SK-N-SH treated with all-trans-retinoic acid at 6 μM for 48 hours (cell line): ENCODE data around the gene SPRR4.

Source experiments
- ATAC-seq: fragments of 200-7000 bp; cut with Tn5 transposase; 3 replicates; pipeline ENCODE4 v1.9.1; 2020; ENCODE audit warnings: mild to moderate bottlenecking, moderate library complexity
- CSDC2 ChIP-seq: fragments of 250-450 bp; sonication (Bioruptor Pico); IDR thresholded peaks from 2 replicates; pipeline ENCODE4 v1.5.0; 2020; ENCODE audit warnings: mild to moderate bottlenecking, moderate library complexity
- CSRNP3 ChIP-seq: fragments of 250-450 bp; sonication (Bioruptor Pico); IDR thresholded peaks from 2 replicates; pipeline ENCODE4 v1.5.1; 2021; ENCODE audit warnings: mild to moderate bottlenecking, moderate library complexity
- ESRRG ChIP-seq: fragments of 250-450 bp; sonication (Bioruptor Pico); IDR thresholded peaks from 2 replicates; pipeline ENCODE4 v1.6.1; 2021; ENCODE audit warnings: mild to moderate bottlenecking
- GLIS3 ChIP-seq: fragments of 250-450 bp; sonication (Bioruptor Pico); IDR thresholded peaks from 2 replicates; pipeline ENCODE4 v1.5.0; 2020; ENCODE audit warnings: mild to moderate bottlenecking, moderate library complexity
- OSR1 ChIP-seq: fragments of 250-450 bp; sonication (Bioruptor Pico); IDR thresholded peaks from 2 replicates; pipeline ENCODE4 v1.8.0; 2022; ENCODE audit warnings: moderate library complexity, mild to moderate bottlenecking, inconsistent platforms
- PATZ1 ChIP-seq: fragments of 250-450 bp; sonication (Bioruptor Pico); IDR thresholded peaks from 2 replicates; pipeline ENCODE4 v1.8.0; 2020; ENCODE audit warnings: mild to moderate bottlenecking, moderate library complexity, borderline replicate concordance
- POU6F1 ChIP-seq: fragments of 250-450 bp; sonication (Bioruptor Pico); IDR thresholded peaks from 2 replicates; pipeline ENCODE4 v1.8.0; 2021; ENCODE audit warnings: low read depth, mild to moderate bottlenecking, moderate library complexity, borderline replicate concordance
- RARB ChIP-seq: fragments of 250-450 bp; sonication (Bioruptor Pico); IDR thresholded peaks from 2 replicates; pipeline ENCODE4 v1.8.0; 2021; ENCODE audit warnings: mild to moderate bottlenecking, moderate library complexity
- SNAI2 ChIP-seq: fragments of 250-450 bp; sonication (Bioruptor Pico); IDR thresholded peaks from 2 replicates; pipeline ENCODE4 v1.5.0; 2020; ENCODE audit warnings: mild to moderate bottlenecking, moderate library complexity
- TCF4 ChIP-seq: fragments of 250-450 bp; sonication (Bioruptor Pico); IDR thresholded peaks from 2 replicates; pipeline ENCODE4 v1.8.0; 2021; ENCODE audit warnings: mild to moderate bottlenecking, moderate library complexity, borderline replicate concordance
- TOX ChIP-seq: fragments of 250-450 bp; sonication (Bioruptor Pico); IDR thresholded peaks from 2 replicates; pipeline ENCODE4 v1.8.0; 2021; ENCODE audit warnings: mild to moderate bottlenecking, moderate library complexity, borderline replicate concordance
- TSHZ2 ChIP-seq: fragments of 250-450 bp; sonication (Bioruptor Pico); IDR thresholded peaks from 2 replicates; pipeline ENCODE4 v1.5.0; 2020; ENCODE audit warnings: mild to moderate bottlenecking, moderate library complexity
- ZC3H10 ChIP-seq: fragments of 250-450 bp; sonication (Bioruptor Pico); IDR thresholded peaks from 2 replicates; pipeline ENCODE4 v1.5.1; 2021; ENCODE audit warnings: mild to moderate bottlenecking, moderate library complexity
- ZFP3 ChIP-seq: fragments of 250-450 bp; sonication (Bioruptor Pico); IDR thresholded peaks from 2 replicates; pipeline ENCODE4 v1.5.0; 2020; ENCODE audit warnings: mild to moderate bottlenecking, moderate library complexity
- ZFP30 ChIP-seq: fragments of 450-650 bp; formaldehyde crosslinking; IDR thresholded peaks from 2 replicates; pipeline ENCODE4 v1.5.0; 2022; ENCODE audit warnings: mild to moderate bottlenecking, moderate library complexity
- ZNF565 ChIP-seq: fragments of 450-650 bp; formaldehyde crosslinking; conservative IDR thresholded peaks from 2 replicates; pipeline ENCODE4 v1.5.0; 2020; ENCODE audit warnings: low read depth, mild to moderate bottlenecking, moderate library complexity
- ZNF70 ChIP-seq: fragments of 450-650 bp; formaldehyde crosslinking; IDR thresholded peaks from 2 replicates; pipeline ENCODE4 v1.5.0; 2020; ENCODE audit warnings: mild to moderate bottlenecking, moderate library complexity

SPRR4 gene

GRCh38 chr1:152941037-152941711 is 29.3 kb upstream of the SPRR4 start (continued):
- no peak for TF ChIP-seq CSDC2
- no peak for TF ChIP-seq ZC3H10 (CRISPR knock-in tag)

- no peak for ATAC-seq
Measured at GRCh38 chr1:152942161-152942560, 28.3 kb upstream of the SPRR4 start.

GRCh38 chr1:152946248-152946647 is 24.2 kb upstream of the SPRR4 start:
- no peak for TF ChIP-seq ZNF70 (CRISPR knock-in tag)
- no peak for TF ChIP-seq GLIS3 (CRISPR knock-in tag)
- TF ChIP-seq PATZ1 (CRISPR knock-in tag) = no peak
- TF ChIP-seq RARB (CRISPR knock-in tag) = no peak
- no peak for TF ChIP-seq ZFP30 (CRISPR knock-in tag)
- TF ChIP-seq TOX (CRISPR knock-in tag) = no peak
- TF ChIP-seq POU6F1 = no peak
- no peak for TF ChIP-seq OSR1
- no peak for TF ChIP-seq SNAI2 (CRISPR knock-in tag)
- no peak for ATAC-seq

More at GRCh38 chr1:152942161-152942560, 28.3 kb upstream of the SPRR4 start:
- TF ChIP-seq ZNF70 (CRISPR knock-in tag) = no peak
- TF ChIP-seq ZFP30 (CRISPR knock-in tag) = no peak

- no peak for ATAC-seq
- TF ChIP-seq PATZ1 (CRISPR knock-in tag) (no peak), CSDC2 (no peak), ZNF565 (CRISPR knock-in tag) (no peak), RARB (CRISPR knock-in tag) (no peak), ZC3H10 (CRISPR knock-in tag) (no peak), SNAI2 (CRISPR knock-in tag) (no peak), TCF4 (no peak), CSRNP3 (no peak), TSHZ2 (CRISPR knock-in tag) (no peak), ZFP3 (no peak), ESRRG (no peak), ZNF70 (CRISPR knock-in tag) (no peak)
Measured at GRCh38 chr1:152946651-152947256, 23.7 kb upstream of the SPRR4 start, which contains the start of gene SPRR5. Gene SPRR5, plus strand, starts transcription at chr1:152947206. Its CDS starts 1,349 bp downstream, at chr1:152948555.
